AG04449 (cell line): ENCODE data around the gene KCNQ1.

ENCODE experiments used
- CTCF ChIA-PET: fragments of 350-600 bp; formaldehyde crosslinking; extraction: SDS; loops from one replicate; lab custom pipeline; 2021; ENCODE audit warnings: antibody characterized with exemption; lab: Yijun Ruan, JAX
- POLR2A ChIA-PET: fragments of 400-600, 350-600 bp; formaldehyde crosslinking; extraction: SDS; loops from one replicate; lab custom pipeline; 2020; ENCODE audit warnings: antibody characterized with exemption, inconsistent platforms; lab: Yijun Ruan, JAX
- DNase-seq: peaks from one replicate; pipeline ENCODE4 v3.0.0-alpha.2; 2010; ENCODE audit warnings: low read depth, low spot score
- H3K4me3 ChIP-seq: 2 replicates; pipeline ENCODE4 v1.5.1; 2011; ENCODE audit warnings: low read depth, mild to moderate bottlenecking, control low read depth, low read length
- TF ChIP-seq, protein P1 (sequence below): IDR thresholded peaks from one replicate; pipeline ENCODE4 v1.5.1; 2011; ENCODE audit warnings: mild to moderate bottlenecking, moderate library complexity, low read length, control low read depth, inconsistent platforms; ENCODE audit not compliant: insufficient read depth; ENCODE audit errors: missing control alignments

The KCNQ1 gene

DNA sequence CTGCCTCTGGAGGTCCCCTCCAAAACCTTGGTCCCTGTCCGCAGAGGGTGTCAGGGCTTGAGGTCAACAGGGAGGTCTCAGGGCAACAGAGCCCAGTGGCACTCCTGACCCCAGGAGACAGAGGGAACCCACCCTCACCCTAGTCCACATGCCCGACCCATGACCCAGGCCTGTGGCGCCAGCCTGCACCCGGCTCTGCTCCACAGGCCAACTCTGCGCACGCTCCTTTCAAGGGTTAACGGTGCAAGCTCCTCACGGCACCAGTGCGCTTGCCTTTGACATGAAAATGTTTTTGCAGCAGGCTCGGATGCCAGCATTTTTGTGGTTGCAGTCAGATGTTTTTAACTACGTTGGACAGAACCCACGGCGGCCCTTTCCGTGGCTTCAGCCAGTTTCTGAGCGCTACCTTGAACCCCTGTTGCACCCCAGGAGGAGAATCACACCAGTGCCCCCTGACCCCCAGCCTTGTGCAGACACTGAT, 372.2 kb downstream of the KCNQ1 start:
- no peak overlapping the region for H3K4me3 ChIP-seq
- peak; percentile 24 for DNase-seq
- POLR2A ChIA-PET = no interaction called here
- TF ChIP-seq, protein P1, sequence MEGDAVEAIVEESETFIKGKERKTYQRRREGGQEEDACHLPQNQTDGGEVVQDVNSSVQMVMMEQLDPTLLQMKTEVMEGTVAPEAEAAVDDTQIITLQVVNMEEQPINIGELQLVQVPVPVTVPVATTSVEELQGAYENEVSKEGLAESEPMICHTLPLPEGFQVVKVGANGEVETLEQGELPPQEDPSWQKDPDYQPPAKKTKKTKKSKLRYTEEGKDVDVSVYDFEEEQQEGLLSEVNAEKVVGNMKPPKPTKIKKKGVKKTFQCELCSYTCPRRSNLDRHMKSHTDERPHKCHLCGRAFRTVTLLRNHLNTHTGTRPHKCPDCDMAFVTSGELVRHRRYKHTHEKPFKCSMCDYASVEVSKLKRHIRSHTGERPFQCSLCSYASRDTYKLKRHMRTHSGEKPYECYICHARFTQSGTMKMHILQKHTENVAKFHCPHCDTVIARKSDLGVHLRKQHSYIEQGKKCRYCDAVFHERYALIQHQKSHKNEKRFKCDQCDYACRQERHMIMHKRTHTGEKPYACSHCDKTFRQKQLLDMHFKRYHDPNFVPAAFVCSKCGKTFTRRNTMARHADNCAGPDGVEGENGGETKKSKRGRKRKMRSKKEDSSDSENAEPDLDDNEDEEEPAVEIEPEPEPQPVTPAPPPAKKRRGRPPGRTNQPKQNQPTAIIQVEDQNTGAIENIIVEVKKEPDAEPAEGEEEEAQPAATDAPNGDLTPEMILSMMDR = no peak
- CTCF ChIA-PET = interaction anchor here (1.7 kb wide), 1 partner anchor 284 kb away, joined by 5 read pairs; no protein-coding TSS in a partner anchor

DNA sequence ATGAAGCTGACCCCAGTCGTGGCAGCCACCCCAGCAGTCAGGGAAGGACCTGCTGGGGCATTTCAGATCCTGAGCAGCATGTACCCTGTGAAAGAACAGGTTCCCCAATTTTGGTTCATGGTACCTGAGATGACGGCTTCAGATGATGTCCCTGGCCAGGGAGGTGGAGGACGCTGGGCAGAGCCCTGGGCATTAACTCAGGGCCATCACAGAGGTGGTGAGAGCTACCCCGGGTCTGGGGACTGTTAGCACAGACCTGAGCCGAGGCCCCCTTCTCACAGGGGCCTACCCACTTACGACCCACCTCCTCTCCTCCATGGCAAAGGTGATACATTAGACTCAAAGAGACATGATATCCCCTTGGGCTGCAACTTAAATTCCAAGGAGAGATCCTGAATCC, 372.6 kb downstream of the KCNQ1 start:
- POLR2A ChIA-PET = no interaction called here
- TF ChIP-seq, protein P1 = no peak
- CTCF ChIA-PET = interaction anchor here (1.7 kb wide), 1 partner anchor 285 kb away, joined by 5 read pairs; no protein-coding TSS in a partner anchor
- no peak overlapping the region for H3K4me3 ChIP-seq
- no peak for DNase-seq

DNA sequence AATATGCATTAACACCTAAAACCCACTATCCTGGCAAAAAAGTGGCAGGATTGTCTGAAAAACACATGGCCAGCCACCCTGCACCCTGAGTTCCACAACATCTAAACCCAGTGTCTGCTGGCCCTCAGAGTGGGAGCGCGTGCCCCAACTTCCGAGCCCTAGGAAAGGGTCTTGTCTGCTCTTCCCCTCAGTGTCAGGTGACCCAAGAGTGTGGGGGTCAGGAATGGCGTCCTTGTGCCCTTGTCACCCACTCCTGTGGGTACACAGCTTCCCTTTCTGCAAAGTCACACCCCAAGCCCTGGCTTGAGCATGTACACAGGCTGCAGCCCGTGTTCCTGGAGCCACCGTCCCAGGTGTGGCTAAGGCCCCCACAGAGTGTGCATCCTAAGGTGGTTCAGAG, 373.2 kb downstream of the KCNQ1 start:
- CTCF ChIA-PET = interaction anchor here (1.1 to 1.7 kb wide), 2 partner anchors 18 to 285 kb away, joined by 3 to 5 read pairs; no protein-coding TSS in a partner anchor
- DNase-seq = no peak
- POLR2A ChIA-PET = no interaction called here
- TF ChIP-seq, protein P1 = no peak
- H3K4me3 ChIP-seq = no peak overlapping the region

DNA sequence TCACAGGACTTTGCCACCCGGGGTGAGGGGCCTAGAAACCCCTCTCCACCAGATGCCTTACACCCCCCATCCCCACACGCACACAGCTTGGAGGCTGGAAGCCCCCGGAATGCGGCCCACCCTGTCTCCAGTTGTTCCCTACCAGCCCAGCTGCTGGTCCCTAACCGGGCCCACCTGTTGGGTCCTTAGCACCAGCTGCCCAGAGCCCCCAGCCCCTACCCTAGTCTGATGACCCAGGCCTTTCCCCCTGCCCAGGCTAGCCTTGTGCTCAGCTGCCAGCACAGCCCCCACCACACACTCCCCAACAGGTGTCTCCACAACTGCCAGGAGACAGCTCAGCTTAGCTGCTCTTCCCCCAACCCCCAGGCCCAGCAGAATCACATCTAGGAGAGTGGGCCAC, 373.7 kb downstream of the KCNQ1 start:
- DNase-seq = no peak
- no peak overlapping the region for H3K4me3 ChIP-seq
- ChIA-PET POLR2A (no interaction called here), CTCF (interaction anchor here (1.1 to 1.7 kb wide), 2 partner anchors 17 to 286 kb away, joined by 3 to 5 read pairs; no protein-coding TSS in a partner anchor)
- TF ChIP-seq, protein P1 = no peak

DNA sequence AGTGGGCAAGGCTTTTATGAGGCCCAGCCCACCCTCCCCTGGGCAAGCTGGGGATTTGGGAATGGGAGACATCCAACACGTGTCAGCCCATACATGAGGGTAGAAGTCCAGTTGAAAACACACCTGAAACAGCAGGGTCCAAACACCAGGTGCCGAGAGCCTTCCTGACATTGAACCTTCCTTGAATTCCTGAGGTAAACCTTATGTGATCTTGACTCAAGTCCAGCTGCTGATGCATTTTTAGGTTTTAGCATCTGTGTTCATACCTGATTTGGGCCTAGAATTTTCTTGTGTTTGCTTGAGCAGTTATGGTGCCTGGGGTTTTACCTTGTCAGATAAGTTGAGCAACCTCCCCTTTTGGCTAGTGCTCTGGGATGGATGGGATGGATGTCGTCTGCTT, 374.5 kb downstream of the KCNQ1 start:
- CTCF ChIA-PET = no interaction called here
- POLR2A ChIA-PET = no interaction called here
- no peak overlapping the region for H3K4me3 ChIP-seq
- DNase-seq = no peak
- TF ChIP-seq, protein P1 = no peak

DNA sequence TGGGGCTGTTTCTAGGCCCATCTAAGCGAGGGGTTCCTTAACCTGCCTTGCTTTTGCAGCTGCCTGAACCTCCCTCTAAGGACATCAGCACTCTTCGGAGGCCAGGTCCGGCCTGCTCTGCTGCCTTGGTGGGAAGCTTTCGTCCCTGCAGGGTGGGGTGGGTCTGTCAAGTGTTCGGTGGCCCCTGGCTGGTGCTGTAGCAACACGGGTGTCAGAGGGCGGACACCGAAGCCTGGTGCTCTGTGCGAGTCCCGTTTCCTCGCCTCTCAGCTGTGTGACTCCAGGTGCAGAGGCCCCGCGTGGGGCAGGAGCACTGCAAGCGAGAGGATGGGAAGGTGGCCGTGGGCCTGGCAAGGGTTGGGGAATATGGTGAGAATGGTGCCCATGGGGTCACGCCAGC, 376.2 kb downstream of the KCNQ1 start:
- TF ChIP-seq, protein P1 = no peak
- POLR2A ChIA-PET = no interaction called here
- CTCF ChIA-PET = no interaction called here
- DNase-seq = no peak
- H3K4me3 ChIP-seq = no peak overlapping the region
